K562 (cell line): Measurements from ENCODE around the gene GABRB2. TPM values are rescaled to one million over a fixed set of nuclear protein-coding genes. Genes with fewer than 3 reads are reported as not detected.

Experiments used
- ATAC-seq: fragments of 200-7000 bp; cut with Tn5 transposase; 3 replicates; pipeline ENCODE4 v1.9.1; 2020; ENCODE audit warnings: moderate library complexity
- BruUV-seq: library from RNA; stranded (reverse); fragments of 400-500 nt; replicated peaks from 2 replicates; lab custom pipeline; 2021; lab: Mats Ljungman, UMichigan
- CTCF ChIA-PET: fragments of 300-600 bp; formaldehyde crosslinking; extraction: SDS; loops from one replicate; lab custom pipeline; 2021; ENCODE audit warnings: low intra/inter-chr PET ratio; lab: Yijun Ruan, JAX
- POLR2A ChIA-PET: fragments of 300-600, 350-650 bp; sonication (Branson Sonifier 250); formaldehyde crosslinking; extraction: SDS; loops from one replicate; lab custom pipeline; 2021; ENCODE audit warnings: antibody characterized with exemption, inconsistent platforms; lab: Yijun Ruan, JAX
- DNase-seq, 4 experiments: peaks; one replicate each; pipeline versions ENCODE4 v3.0.0 to v3.0.0-alpha.2; 2011 to 2018; ENCODE audit warnings: low spot score in 3 of 4, mixed read lengths in 3 of 4; ENCODE audit errors: extremely low read depth in 1 of 4
- FAIRE-seq: peaks from 2 replicates; lab custom pipeline; 2011; peaks lifted over from hg19 to GRCh38; lab: Jason Lieb, UNC
- H2AFZ ChIP-seq: 2 replicates; pipeline ENCODE4 v1.6.0; 2011; ENCODE audit warnings: low read depth, low read length, control low read depth, inconsistent platforms
- H3K27ac ChIP-seq: fragments of 200-600 bp; 3 replicates; pipeline ENCODE4 v1.8.0; 2011; ENCODE audit warnings: low read depth, mild to moderate bottlenecking, control low read depth, inconsistent platforms, low read length, moderate library complexity, mixed read lengths; ENCODE audit errors: extremely low read depth
- H3K27me3 ChIP-seq, 2 experiments: fragments of 300-600 bp in 1 of 2; 2 replicates in 1 of 2; 3 replicates in 1 of 2; pipeline versions ENCODE4 v1.6.0 to v1.8.0; 2011; ENCODE audit warnings: inconsistent platforms in 2 of 2, low read length in 2 of 2, mild to moderate bottlenecking in 1 of 2, mixed read lengths in 1 of 2, moderate library complexity in 1 of 2; ENCODE audit not compliant: control insufficient read depth in 2 of 2, insufficient read depth in 2 of 2
- H3K36me3 ChIP-seq: fragments of 300-600 bp; 3 replicates; pipeline ENCODE4 v1.8.0; 2011; ENCODE audit warnings: mild to moderate bottlenecking, low read length, inconsistent platforms; ENCODE audit not compliant: control insufficient read depth, insufficient read depth
- H3K4me1 ChIP-seq, 2 experiments: fragments of 200-600 bp in 1 of 2; replicated peaks in 1 of 2; 2 replicates in 1 of 2; 3 replicates in 1 of 2; pipeline versions ENCODE4 v1.5.1 to v1.8.0; 2011; ENCODE audit warnings: inconsistent platforms in 2 of 2, low read length in 2 of 2, mild to moderate bottlenecking in 1 of 2, mixed read lengths in 1 of 2, moderate library complexity in 1 of 2; ENCODE audit not compliant: control insufficient read depth in 2 of 2, insufficient read depth in 2 of 2
- H3K4me2 ChIP-seq: 2 replicates; pipeline ENCODE4 v1.6.1; 2011; ENCODE audit warnings: low read length, control low read depth, inconsistent platforms, mixed read lengths; ENCODE audit not compliant: insufficient read depth
- H3K4me3 ChIP-seq: fragments of 200-600 bp; sonication (generic), shearing (Covaris generic); 2 replicates; pipeline ENCODE4 v1.5.1; 2016; ENCODE audit warnings: control low read depth, inconsistent platforms
- H3K79me2 ChIP-seq: fragments of 200-600 bp; 3 replicates; pipeline ENCODE4 v1.8.0; 2011; ENCODE audit warnings: low read length, inconsistent platforms; ENCODE audit not compliant: control insufficient read depth, insufficient read depth
- H3K9ac ChIP-seq, 2 experiments: 2 replicates each; pipeline versions ENCODE4 v1.6.0 to v1.6.1; 2011; ENCODE audit warnings: low read depth in 2 of 2, low read length in 2 of 2, control low read depth in 1 of 2, inconsistent platforms in 1 of 2, mild to moderate bottlenecking in 1 of 2, mixed read lengths in 1 of 2; ENCODE audit not compliant: insufficient read depth in 1 of 2
- H3K9me1 ChIP-seq: one replicate; pipeline ENCODE4 v1.6.0; 2011; ENCODE audit warnings: inconsistent platforms, mild to moderate bottlenecking, low read length, moderate library complexity; ENCODE audit not compliant: control insufficient read depth, insufficient read depth
- H3K9me3 ChIP-seq: replicated peaks from 2 replicates; pipeline ENCODE4 v1.5.1; 2011; ENCODE audit warnings: low read depth, low read length, inconsistent platforms; ENCODE audit not compliant: control insufficient read depth, insufficient read depth
- H4K20me1 ChIP-seq: replicated peaks from 2 replicates; pipeline ENCODE4 v1.6.1; 2011; ENCODE audit warnings: low read length, inconsistent platforms, mixed read lengths; ENCODE audit not compliant: control insufficient read depth, insufficient read depth
- ARNT ChIP-seq, 2 experiments: fragments of 450-650 bp; IDR thresholded peaks; 2 replicates each; pipeline ENCODE4 v1.6.1; 2016; ENCODE audit warnings: mild to moderate bottlenecking in 1 of 2
- CUX1 ChIP-seq: fragments of 200-800 bp; sonication (Bioruptor generic); IDR thresholded peaks from 2 replicates; pipeline ENCODE4 v1.6.1; 2016; ENCODE audit warnings: missing genetic modification characterization, missing compliant biosample characterization
- WGBS: fragments of 100-300 bp; shearing (Covaris generic); methylation state at CpG from one replicate; pipeline ENCODE4 v1.1.6; 2016; ENCODE audit warnings: low coverage, mixed read lengths; ENCODE audit not compliant: insufficient coverage; ENCODE audit errors: missing lambda C conversion rate; 5-methylcytosine and 5-hydroxymethylcytosine counted together
- in situ Hi-C: fragments of 300-500 bp; cut with MboI; formaldehyde crosslinking; loops from 4 replicates; pipeline ENCODE4 v1.15.0; 2018; ENCODE audit warnings: inconsistent platforms, mixed read lengths
- intact Hi-C: fragments of 100-400 bp; cut with micrococcal nuclease; formaldehyde crosslinking; loops from 2 replicates; pipeline ENCODE4 v1.14.2; 2022
- polyA plus RNA-seq, 8 experiments: library from polyadenylated mRNA; depleted of rRNA in 4 of 8; stranded (reverse) in 5 of 8; unstranded in 3 of 8; fragments of >200 nt; fragmentation: Nextera tagmentation in 2 of 8; fragmentation: Illumina TruSeq in 1 of 8; extraction: Ambion mirVana in 2 of 8; extraction: Trizol in 1 of 8; gene quantifications; 2 replicates each; pipeline versions ENCODE4 v1.2.1 to v1.2.3, GENCODE V29; 2011 to 2014; ENCODE audit warnings: inconsistent platforms in 1 of 8, missing spikeins in 1 of 8
- total RNA-seq, 7 experiments: library from RNA; depleted of rRNA in 6 of 7; stranded (reverse); fragments of >200 nt in 6 of 7; fragmentation: Illumina TruSeq in 2 of 7; extraction: Trizol in 2 of 7; gene quantifications; 2 replicates each; pipeline versions ENCODE4 v1.2.1 to v1.2.3, GENCODE V29; 2011 to 2021; ENCODE audit warnings: low replicate concordance in 1 of 7

Gene GABRB2
- total and polyA plus RNA-seq, 9 of the 15 experiments (the other 6 are each of a cell fraction or from before 2014, with no cell fraction given): not detected

- H2AFZ ChIP-seq: no peak overlapping the region
- no TSS peak for BruUV-seq
- no peak overlapping the region for H3K27ac ChIP-seq
- no peaks in the 10 kb centered on the region for H3K36me3 ChIP-seq
- no peak for ATAC-seq
- H3K9me1 ChIP-seq: no peaks in the 10 kb centered on the region
- intact Hi-C loops: no loop called here
- H3K9me3 ChIP-seq: no peaks in the 10 kb centered on the region
- no peak overlapping the region for H3K4me2 ChIP-seq
- CTCF ChIA-PET: no interaction called here
- H3K9ac ChIP-seq: no peak overlapping the region
- 0% methylated on average over 2 of the region's 2 CpGs for WGBS
- H4K20me1 ChIP-seq: no peaks in the 10 kb centered on the region
- no peak for TF ChIP-seq ARNT (IDR thresholded peaks at IDR 0.05)
- TF ChIP-seq CUX1: no peak
- POLR2A ChIA-PET: no interaction called here
- DNase-seq: no peak
- no peaks in the 10 kb centered on the region for H3K4me1 ChIP-seq
- no peaks in the 10 kb centered on the region for H3K27me3 ChIP-seq
- no peaks in the 10 kb centered on the region for H3K79me2 ChIP-seq
- in situ Hi-C loops: no loop called here
- no peak for FAIRE-seq
- no peak overlapping the region for H3K4me3 ChIP-seq
Observed at GRCh38 chr5:161372682-161373344, 173.7 kb downstream of the GABRB2 start.
